K562 (cell line): ENCODE measurements around the gene KLK5. TPM values are rescaled to one million over a fixed set of nuclear protein-coding genes. Genes with fewer than 3 reads are reported as not detected.

Source experiments
- BCL6 ChIP-seq: fragments of 250-450 bp; sonication (Bioruptor Pico); IDR thresholded peaks from 2 replicates; pipeline ENCODE4 v1.4.0; 2020
- CBX8 ChIP-seq: fragments of 200-600 bp; sonication (generic); IDR thresholded peaks from 2 replicates; pipeline ENCODE4 v1.6.1; 2012; ENCODE audit warnings: borderline replicate concordance, mixed run types, low read depth, mild to moderate bottlenecking, moderate library complexity, mixed read lengths, low read length, control low read depth, inconsistent platforms; ENCODE audit not compliant: poor library complexity, severe bottlenecking; ENCODE audit errors: extremely low read depth
- MGA ChIP-seq: fragments of 450-650 bp; IDR thresholded peaks from 2 replicates; pipeline ENCODE4 v1.6.1; 2016; ENCODE audit warnings: mild to moderate bottlenecking, moderate library complexity
- RBFOX2 ChIP-seq: fragments of 200-400 bp; formaldehyde crosslinking; IDR thresholded peaks from 2 replicates; pipeline ENCODE4 v1.6.1; 2017; ENCODE audit warnings: low read depth, mild to moderate bottlenecking, low read length, moderate library complexity
- REST ChIP-seq, 2 experiments: fragments of 450-650 bp; formaldehyde crosslinking in 1 of 2; IDR thresholded peaks; 2 replicates each; pipeline versions ENCODE4 v1.4.0 to v1.6.1; 2014 to 2020; ENCODE audit warnings: mild to moderate bottlenecking in 2 of 2, borderline replicate concordance in 1 of 2, low read depth in 1 of 2
- ZNF184 ChIP-seq: sonication (generic); formaldehyde crosslinking; IDR thresholded peaks from 2 replicates; pipeline ENCODE4 v1.5.0; 2020; ENCODE audit warnings: missing genetic modification reagents
- polyA plus RNA-seq, 8 experiments: library from polyadenylated mRNA; depleted of rRNA in 4 of 8; stranded (reverse) in 5 of 8; unstranded in 3 of 8; fragments of >200 nt; fragmentation: Nextera tagmentation in 2 of 8; fragmentation: Illumina TruSeq in 1 of 8; extraction: Ambion mirVana in 2 of 8; extraction: Trizol in 1 of 8; gene quantifications; 2 replicates each; pipeline versions ENCODE4 v1.2.1 to v1.2.3, GENCODE V29; 2011 to 2014; ENCODE audit warnings: inconsistent platforms in 1 of 8, missing spikeins in 1 of 8
- total RNA-seq, 7 experiments: library from RNA; depleted of rRNA in 6 of 7; stranded (reverse); fragments of >200 nt in 6 of 7; fragmentation: Illumina TruSeq in 2 of 7; extraction: Trizol in 2 of 7; gene quantifications; 2 replicates each; pipeline versions ENCODE4 v1.2.1 to v1.2.3, GENCODE V29; 2011 to 2021; ENCODE audit warnings: low replicate concordance in 1 of 7

KLK5 gene
- total and polyA plus RNA-seq, 9 of the 15 experiments (the other 6 are each of a cell fraction or from before 2014, with no cell fraction given): not detected

- peak; percentile 12; the same call in 1 of the 2 replicates for TF ChIP-seq REST (IDR thresholded peaks at IDR 0.05; ENCODE audit: borderline replicate concordance)
- no peak for TF ChIP-seq REST (CRISPR knock-in tag; IDR thresholded peaks at IDR 0.05; ENCODE audit: low read depth)
- TF ChIP-seq ZNF184 (CRISPR knock-in tag): no peak
- peak; percentile 40; the same call in 1 of the 2 replicates for TF ChIP-seq MGA
- TF ChIP-seq CBX8: no peak
- 0 out of 2 replicates have a peak, but pooled peaks have one; percentile 22 for TF ChIP-seq RBFOX2
- no peak for TF ChIP-seq BCL6 (CRISPR knock-in tag)
Measured at GRCh38 chr19:51000981-51001380, 48.1 kb upstream of the KLK5 start (continued).
